OCI-LY7 (cell line): ENCODE data around the gene AKAP8L. TPM values are rescaled to one million over a fixed set of nuclear protein-coding genes. Genes with fewer than 3 reads are reported as not detected.

ENCODE experiments used
- BruUV-seq: library from RNA; stranded (reverse); fragments of 400-500 nt; replicated peaks from 2 replicates; lab custom pipeline; 2021; lab: Mats Ljungman, UMichigan
- CTCF ChIA-PET: fragments of 300-600 bp; sonication (Branson Sonifier 250); formaldehyde crosslinking; loops from one replicate; lab custom pipeline; 2022; ENCODE audit warnings: antibody characterized with exemption; ENCODE audit not compliant: unreplicated experiment; lab: Charles Lee
- POLR2A ChIA-PET: fragments of 300-600 bp; sonication (Branson Sonifier 250); formaldehyde crosslinking; loops from one replicate; lab custom pipeline; 2022; ENCODE audit warnings: antibody characterized with exemption; lab: Charles Lee
- DNase-seq: peaks from one replicate; pipeline ENCODE4 v3.0.0-alpha.2; 2015; ENCODE audit warnings: low spot score
- H2AFZ ChIP-seq: fragments of 200-600 bp; sonication (generic), shearing (Covaris generic); 2 replicates; pipeline ENCODE4 v1.6.1; 2014; ENCODE audit warnings: mild to moderate bottlenecking, antibody characterized with exemption, low read length, moderate library complexity
- H3K27ac ChIP-seq: fragments of 200-600 bp; sonication (generic); 2 replicates; pipeline ENCODE4 v1.5.1; 2014; ENCODE audit warnings: mixed run types, low read depth, mild to moderate bottlenecking, moderate library complexity, low read length, inconsistent platforms; ENCODE audit not compliant: poor library complexity, severe bottlenecking
- H3K36me3 ChIP-seq: fragments of 200-600 bp; sonication (generic); 2 replicates; pipeline ENCODE4 v1.6.1; 2014; ENCODE audit warnings: mild to moderate bottlenecking, antibody characterized with exemption, low read length, moderate library complexity, mixed read lengths; ENCODE audit not compliant: insufficient read depth
- H3K4me1 ChIP-seq: fragments of 200-600 bp; sonication (generic); 2 replicates; pipeline ENCODE4 v1.5.1; 2014; ENCODE audit warnings: mild to moderate bottlenecking, low read length; ENCODE audit not compliant: insufficient read depth, poor library complexity, severe bottlenecking
- H3K4me2 ChIP-seq: fragments of 200-600 bp; sonication (generic); 2 replicates; pipeline ENCODE4 v1.6.1; 2014; ENCODE audit warnings: mild to moderate bottlenecking, low read length
- H3K4me3 ChIP-seq: fragments of 200-600 bp; sonication (generic); 2 replicates; pipeline ENCODE4 v1.5.1; 2014; ENCODE audit warnings: mild to moderate bottlenecking, low read depth, low read length; ENCODE audit not compliant: poor library complexity, severe bottlenecking
- H3K79me2 ChIP-seq: fragments of 200-600 bp; sonication (generic); 2 replicates; pipeline ENCODE4 v1.6.1; 2016; ENCODE audit warnings: low read depth, mild to moderate bottlenecking, low read length, moderate library complexity, mixed read lengths; ENCODE audit not compliant: insufficient read depth
- H3K9me2 ChIP-seq: fragments of 200-600 bp; sonication (generic); 2 replicates; pipeline ENCODE4 v1.6.1; 2016; ENCODE audit warnings: mild to moderate bottlenecking, low read length, mixed read lengths; ENCODE audit not compliant: insufficient read depth
- H3K9me3 ChIP-seq: fragments of 200-600 bp; sonication (generic); 2 replicates; pipeline ENCODE4 v1.6.1; 2014; ENCODE audit warnings: mild to moderate bottlenecking, mixed run types, low read length, mixed read lengths
- H4K20me1 ChIP-seq: fragments of 200-600 bp; sonication (generic); 2 replicates; pipeline ENCODE4 v1.6.1; 2014; ENCODE audit warnings: mild to moderate bottlenecking, antibody characterized with exemption, low read length, moderate library complexity, mixed read lengths; ENCODE audit not compliant: insufficient read depth
- EZH2phosphoT487 ChIP-seq: fragments of 200-600 bp; sonication (generic); IDR thresholded peaks from 2 replicates; pipeline ENCODE4 v1.6.1; 2018; ENCODE audit warnings: low read depth, borderline replicate concordance, mild to moderate bottlenecking, mixed run types, antibody characterized with exemption, low read length, moderate library complexity, mixed read lengths
- intact Hi-C: fragments of 100-400 bp; cut with micrococcal nuclease; formaldehyde crosslinking; loops from one replicate; pipeline ENCODE4 v1.10.0; 2022; ENCODE audit not compliant: unreplicated experiment
- total RNA-seq, 2 experiments: library from RNA; depleted of rRNA in 1 of 2; stranded (reverse); fragments of >200 nt in 1 of 2; shearing (Covaris generic) in 1 of 2; gene quantifications; 2 replicates each; pipeline ENCODE4 v1.2.3, GENCODE V29; 2014 to 2022
- TF ChIP-seq, protein P1 (sequence below): fragments of 200-600 bp; sonication (generic); conservative IDR thresholded peaks from 2 replicates; pipeline ENCODE4 v1.5.1; 2014; ENCODE audit warnings: mild to moderate bottlenecking, antibody characterized with exemption, low read length, moderate library complexity, mixed read lengths

Gene AKAP8L
- total RNA-seq, 2 experiments from 2014 or later, result 119 to 124 TPM

DNA sequence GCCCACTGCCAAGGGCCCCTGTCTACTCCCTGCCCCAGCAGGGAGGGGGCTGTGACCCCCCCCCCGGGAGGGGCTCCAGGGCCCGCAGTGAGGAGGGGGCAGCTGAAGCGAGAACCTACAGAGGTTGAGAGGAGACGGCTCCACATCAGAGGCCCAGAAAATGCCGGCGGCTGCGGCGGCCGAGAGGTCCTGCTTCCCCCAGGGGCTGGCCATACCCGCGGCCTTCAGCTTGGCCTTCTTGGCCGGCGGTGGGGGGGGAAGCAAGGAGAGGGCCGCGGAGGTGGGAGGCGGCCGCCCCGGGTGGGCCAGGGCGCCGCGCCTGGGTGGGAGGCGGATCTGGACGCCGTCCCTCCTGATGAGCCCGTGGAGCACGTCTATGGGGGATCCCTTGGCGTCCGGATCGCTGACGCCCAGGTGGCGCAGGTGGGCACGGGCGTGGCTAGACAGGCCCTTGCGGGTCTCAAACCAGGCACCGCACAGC lies 9.2 kb upstream of the AKAP8L start:
- BruUV-seq, result no TSS peak
- no peak for TF ChIP-seq EZH2phosphoT487
- TF ChIP-seq, protein P1, sequence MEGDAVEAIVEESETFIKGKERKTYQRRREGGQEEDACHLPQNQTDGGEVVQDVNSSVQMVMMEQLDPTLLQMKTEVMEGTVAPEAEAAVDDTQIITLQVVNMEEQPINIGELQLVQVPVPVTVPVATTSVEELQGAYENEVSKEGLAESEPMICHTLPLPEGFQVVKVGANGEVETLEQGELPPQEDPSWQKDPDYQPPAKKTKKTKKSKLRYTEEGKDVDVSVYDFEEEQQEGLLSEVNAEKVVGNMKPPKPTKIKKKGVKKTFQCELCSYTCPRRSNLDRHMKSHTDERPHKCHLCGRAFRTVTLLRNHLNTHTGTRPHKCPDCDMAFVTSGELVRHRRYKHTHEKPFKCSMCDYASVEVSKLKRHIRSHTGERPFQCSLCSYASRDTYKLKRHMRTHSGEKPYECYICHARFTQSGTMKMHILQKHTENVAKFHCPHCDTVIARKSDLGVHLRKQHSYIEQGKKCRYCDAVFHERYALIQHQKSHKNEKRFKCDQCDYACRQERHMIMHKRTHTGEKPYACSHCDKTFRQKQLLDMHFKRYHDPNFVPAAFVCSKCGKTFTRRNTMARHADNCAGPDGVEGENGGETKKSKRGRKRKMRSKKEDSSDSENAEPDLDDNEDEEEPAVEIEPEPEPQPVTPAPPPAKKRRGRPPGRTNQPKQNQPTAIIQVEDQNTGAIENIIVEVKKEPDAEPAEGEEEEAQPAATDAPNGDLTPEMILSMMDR, result no peak
- Histone ChIP-seq H3K4me3 (no peak overlapping the region), H3K4me2 (no peak overlapping the region), H3K4me1 (peaks cover 15% of the 10 kb centered on the region), H3K27ac (no peak overlapping the region), H4K20me1 (no peaks in the 10 kb centered on the region; the same call in 1 of the 2 replicates), H3K9me2 (no peaks in the 10 kb centered on the region), H3K36me3 (peaks cover 68% of the 10 kb centered on the region), H2AFZ (no peak overlapping the region), H3K79me2 (peaks cover 24% of the 10 kb centered on the region), H3K9me3 (no peaks in the 10 kb centered on the region)
- CTCF ChIA-PET, result no interaction called here
- no peak for DNase-seq
- POLR2A ChIA-PET, result no interaction called here
- intact Hi-C loops, result no loop called here

GRCh38 chr19:15427350-15427700 lies 8.5 kb upstream of the AKAP8L start:
- H3K4me1 ChIP-seq, result peaks cover 12% of the 10 kb centered on the region
- no peak for DNase-seq
- H4K20me1 ChIP-seq, result no peaks in the 10 kb centered on the region; the same call in 1 of the 2 replicates
- intact Hi-C loops, result no loop called here
- H3K27ac ChIP-seq, result no peak overlapping the region
- POLR2A ChIA-PET, result no interaction called here
- no peak overlapping the region for H3K4me3 ChIP-seq
- H3K36me3 ChIP-seq, result peaks cover 75% of the 10 kb centered on the region
- H2AFZ ChIP-seq, result no peak overlapping the region
- peaks cover 24% of the 10 kb centered on the region for H3K79me2 ChIP-seq
- BruUV-seq, result no TSS peak
- H3K9me2 ChIP-seq, result no peaks in the 10 kb centered on the region
- no peak overlapping the region for H3K4me2 ChIP-seq
- no peaks in the 10 kb centered on the region for H3K9me3 ChIP-seq
- TF ChIP-seq, protein P1, result no peak
- CTCF ChIA-PET, result no interaction called here

DNA sequence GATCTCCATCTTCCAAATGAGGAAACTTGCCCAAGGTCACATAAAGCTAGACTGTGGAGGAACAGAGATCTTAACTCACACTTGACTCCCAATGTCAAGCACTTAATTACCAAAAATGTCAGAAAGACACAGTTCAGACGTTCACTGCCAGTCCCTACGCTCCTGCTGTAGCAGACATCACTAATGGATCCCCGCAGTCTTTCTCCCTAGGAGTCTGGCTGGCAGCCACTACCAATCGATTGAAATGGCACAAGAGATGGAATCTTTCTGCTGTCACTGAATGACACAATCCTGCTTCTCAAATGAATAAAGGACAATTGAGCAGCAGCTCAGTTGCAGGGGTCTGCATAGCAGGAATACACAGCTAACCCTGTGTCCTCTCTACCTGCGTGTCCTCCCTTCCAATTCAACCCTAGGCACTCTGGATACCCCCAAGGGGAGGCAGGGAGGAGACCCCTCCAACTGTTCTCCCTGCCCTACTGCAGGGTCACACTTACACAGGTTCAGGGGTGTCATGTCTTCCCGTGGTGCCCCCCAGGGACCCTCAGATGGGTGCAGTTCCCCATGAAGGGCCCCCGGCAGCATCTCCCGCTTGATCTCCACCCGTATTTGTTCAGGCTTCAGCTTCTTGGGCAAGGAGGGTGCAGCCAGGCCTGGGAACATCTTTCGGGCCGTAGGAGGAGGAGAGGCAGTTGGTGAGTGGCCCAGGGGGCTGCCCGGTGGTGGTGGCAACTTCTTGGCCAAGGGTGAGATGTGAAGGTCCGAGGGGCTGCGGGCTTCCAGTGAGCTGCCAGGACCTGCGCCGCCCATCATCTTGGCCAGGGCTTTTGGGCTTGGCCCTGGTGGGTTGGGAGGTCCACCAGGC lies 7.9 kb upstream of the AKAP8L start:
- TSS peak; percentile 27 for BruUV-seq
- POLR2A ChIA-PET, result no interaction called here

More for the DNA sequence above, 7.9 kb upstream of the AKAP8L start:
- H3K9me2 ChIP-seq, result no peaks in the 10 kb centered on the region
- intact Hi-C loops, result no loop called here
- no peak overlapping the region for H3K4me2 ChIP-seq
- no peaks in the 10 kb centered on the region for H3K9me3 ChIP-seq
- no peak overlapping the region for H3K27ac ChIP-seq
- H3K36me3 ChIP-seq, result peaks cover 77% of the 10 kb centered on the region
- peaks cover 12% of the 10 kb centered on the region for H3K4me1 ChIP-seq
- no peak overlapping the region for H2AFZ ChIP-seq
- no peak overlapping the region for H3K4me3 ChIP-seq
- CTCF ChIA-PET, result no interaction called here
- no peak for DNase-seq
- H3K79me2 ChIP-seq, result peaks cover 19% of the 10 kb centered on the region
- TF ChIP-seq, protein P1, result no peak
- TF ChIP-seq EZH2phosphoT487, result no peak
- no peaks in the 10 kb centered on the region; the same call in 1 of the 2 replicates for H4K20me1 ChIP-seq
